ENCODE results near the gene OSCAR. TPM values are rescaled to one million over a fixed set of nuclear protein-coding genes. Genes with fewer than 3 reads are reported as not detected.
"Not testable (repeated sequence)": the region's sequence is repeated elsewhere in the genome, so short reads cannot be mapped to it uniquely, and the experiment has no call there.

OSCAR gene
- total RNA-seq, 1 donor from 2014 or later = not detected

GRCh38 chr19:54127688-54128440, 27.3 kb upstream of the OSCAR start:
- DNase-seq (ENCODE audit: extremely low read depth, low read depth, low spot score) = no peak

DNA sequence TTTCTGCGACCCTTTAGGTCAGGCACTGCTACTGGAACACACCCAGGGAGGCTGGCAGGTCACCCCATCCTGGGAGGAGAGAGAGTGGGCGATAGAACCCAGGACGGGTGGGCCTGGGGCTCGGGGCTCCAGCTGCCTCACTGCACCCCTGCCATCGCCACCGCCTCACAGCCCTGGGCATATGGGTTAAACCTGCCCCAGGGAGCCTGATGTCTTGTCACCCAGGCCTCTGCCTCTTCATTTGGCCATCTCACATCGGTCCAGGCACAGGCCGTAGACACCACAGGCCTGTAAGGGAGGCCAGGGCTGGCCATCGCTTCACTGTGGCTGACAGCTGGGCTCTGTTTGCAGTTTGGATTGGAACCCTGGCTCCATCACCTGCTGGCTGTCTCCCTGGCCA, 25.1 kb upstream of the OSCAR start:
- DNase-seq (ENCODE audit: extremely low read depth, low read depth, low spot score) = no peak

DNA sequence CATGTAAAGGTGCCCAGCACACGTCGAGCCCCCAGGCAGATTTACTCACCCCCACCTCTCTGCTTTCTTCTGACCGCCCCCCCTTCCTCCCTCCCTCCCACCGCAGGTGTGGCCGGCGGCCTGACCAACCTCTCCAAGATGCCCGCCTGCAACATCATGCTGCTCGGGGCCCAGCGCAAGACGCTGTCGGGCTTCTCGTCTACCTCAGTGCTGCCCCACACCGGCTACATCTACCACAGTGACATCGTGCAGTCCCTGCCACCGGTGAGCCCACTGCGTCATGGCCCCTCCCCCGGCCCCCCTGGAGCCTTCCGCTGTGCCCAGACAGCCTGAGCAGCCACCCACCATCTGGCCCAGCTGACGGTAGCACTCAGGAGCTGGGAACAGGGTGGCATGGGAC, 23.8 kb upstream of the OSCAR start:
- no peak for DNase-seq (ENCODE audit: extremely low read depth, low read depth, low spot score)

GRCh38 chr19:54123682-54124081, 23.1 kb upstream of the OSCAR start:
- no peak for DNase-seq (ENCODE audit: extremely low read depth, low read depth, low spot score)

DNA sequence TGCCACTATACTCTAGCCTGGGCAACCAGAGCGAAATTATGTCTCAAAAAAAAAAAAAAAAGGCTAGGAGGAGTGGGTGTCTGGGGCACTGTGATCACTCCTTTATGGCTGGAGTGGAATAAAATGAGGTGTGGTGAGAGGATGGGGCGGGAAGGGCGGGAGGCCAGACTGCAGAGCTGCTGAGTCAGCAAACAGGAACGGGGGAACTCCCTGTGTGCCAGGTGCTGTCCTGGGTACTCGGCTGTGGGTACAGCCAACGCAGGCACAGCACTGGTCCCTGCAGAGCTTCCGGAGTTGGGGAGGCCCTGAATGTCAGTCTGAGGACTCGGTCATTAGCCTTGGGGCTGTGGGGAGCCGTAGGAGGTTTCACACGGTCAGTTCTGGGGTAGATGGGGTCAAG, 20.7 kb upstream of the OSCAR start:
- DNase-seq (ENCODE audit: extremely low read depth, low read depth, low spot score) = no peak

DNA sequence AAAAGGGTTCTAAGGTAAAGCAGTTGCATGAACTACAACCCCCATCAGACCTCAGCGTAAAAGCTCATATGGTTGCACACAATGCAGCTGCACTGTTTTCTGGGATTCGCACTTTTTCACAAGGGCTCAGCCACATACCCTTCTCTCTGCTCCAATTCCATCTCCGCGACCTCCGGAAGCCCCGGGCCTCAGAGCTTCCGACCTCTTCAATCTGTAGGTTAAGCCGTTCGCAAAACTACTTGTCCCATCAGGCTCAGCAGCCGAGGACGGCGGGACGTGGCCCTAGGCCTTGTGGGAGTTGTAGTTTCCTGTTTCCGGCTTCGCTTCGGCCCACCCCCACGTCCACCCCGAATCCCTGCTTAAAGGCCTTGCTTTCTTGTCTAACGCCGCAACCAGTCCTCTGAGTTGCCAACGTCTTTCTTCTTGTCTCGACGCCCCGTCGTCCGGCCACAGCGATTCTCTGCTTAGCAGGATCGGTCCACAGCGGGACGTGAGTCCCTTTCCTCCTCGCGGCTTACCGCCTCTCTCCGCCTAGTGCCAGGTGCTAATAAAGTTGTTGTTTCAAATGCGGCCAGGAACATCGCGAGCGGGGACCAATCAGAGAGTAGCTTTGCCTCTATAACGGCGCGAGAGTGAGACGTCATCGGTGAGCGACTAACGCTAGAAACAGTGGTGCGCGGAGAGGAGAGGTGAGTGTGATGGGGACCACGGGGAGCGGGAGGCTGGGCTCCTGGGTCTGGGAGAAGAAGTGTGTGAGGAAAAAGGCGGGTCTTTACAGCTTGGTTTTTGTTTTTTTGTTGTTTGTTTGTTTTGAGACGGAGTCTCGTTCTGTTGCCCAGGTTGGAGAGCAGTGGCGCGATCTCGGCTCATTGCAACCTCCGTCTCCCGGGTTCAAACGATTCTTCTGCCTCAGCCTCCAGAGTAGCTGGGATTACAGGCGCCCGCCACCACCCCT, 14.8 kb upstream of the OSCAR start, which contains the start of the genes PRPF31 and TFPT:
Gene PRPF31 (plus strand): TSS at position 646 of the 955 bp plus-strand sequence. CDS start 2,525 bp downstream, outside the sequence.
Gene TFPT (minus strand): TSS at position 549 of the 955 bp plus-strand sequence. CDS start 388 bp downstream, at position 161.
- peak; percentile 94 for DNase-seq (ENCODE audit: extremely low read depth, low read depth, low spot score)

DNA sequence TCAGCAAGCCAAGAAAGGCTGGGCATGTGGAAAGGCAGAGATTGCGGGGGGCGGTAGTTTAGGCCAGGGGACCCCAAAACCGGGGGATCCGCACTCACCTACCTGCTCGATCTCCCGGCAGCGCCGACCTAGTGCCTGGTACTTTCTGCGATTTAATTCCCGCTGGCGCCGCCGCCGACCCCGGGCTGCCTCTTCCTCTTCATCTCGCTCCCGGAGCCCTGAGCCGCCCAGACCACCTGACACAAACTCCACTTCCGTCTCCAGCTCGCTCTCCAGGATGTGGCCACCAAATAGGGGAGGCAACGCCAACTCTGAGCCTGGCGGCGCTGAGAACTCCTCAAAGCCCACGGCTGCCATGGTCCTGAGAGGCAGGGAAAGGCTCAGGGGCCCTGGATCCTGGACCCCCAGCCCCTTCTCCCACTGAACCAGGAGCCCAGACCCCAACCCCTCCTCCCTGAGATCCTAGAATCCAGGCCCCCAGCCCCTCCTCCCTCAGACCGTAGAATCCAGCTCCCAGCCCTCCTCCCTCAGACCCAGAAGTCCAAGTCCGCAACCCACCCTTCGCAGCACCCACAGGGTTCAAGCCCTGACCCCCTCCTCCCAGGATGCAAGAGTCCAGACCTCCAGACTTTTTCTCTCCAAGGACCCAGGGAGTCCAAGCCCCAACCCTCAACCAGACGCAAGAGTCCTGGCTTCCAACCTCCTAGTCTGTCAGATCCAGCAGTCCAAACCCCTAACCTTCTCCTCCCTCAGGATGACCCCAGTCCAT, 13.9 kb upstream of the OSCAR start:
- DNase-seq (ENCODE audit: extremely low read depth, low read depth, low spot score) = no peak

- DNase-seq (ENCODE audit: extremely low read depth, low read depth, low spot score) = no peak
Observed at GRCh38 chr19:54109651-54110050, 9.0 kb upstream of the OSCAR start.

- DNase-seq (ENCODE audit: extremely low read depth, low read depth, low spot score) = no peak
Observed at GRCh38 chr19:54108496-54108895, 7.9 kb upstream of the OSCAR start.

DNA sequence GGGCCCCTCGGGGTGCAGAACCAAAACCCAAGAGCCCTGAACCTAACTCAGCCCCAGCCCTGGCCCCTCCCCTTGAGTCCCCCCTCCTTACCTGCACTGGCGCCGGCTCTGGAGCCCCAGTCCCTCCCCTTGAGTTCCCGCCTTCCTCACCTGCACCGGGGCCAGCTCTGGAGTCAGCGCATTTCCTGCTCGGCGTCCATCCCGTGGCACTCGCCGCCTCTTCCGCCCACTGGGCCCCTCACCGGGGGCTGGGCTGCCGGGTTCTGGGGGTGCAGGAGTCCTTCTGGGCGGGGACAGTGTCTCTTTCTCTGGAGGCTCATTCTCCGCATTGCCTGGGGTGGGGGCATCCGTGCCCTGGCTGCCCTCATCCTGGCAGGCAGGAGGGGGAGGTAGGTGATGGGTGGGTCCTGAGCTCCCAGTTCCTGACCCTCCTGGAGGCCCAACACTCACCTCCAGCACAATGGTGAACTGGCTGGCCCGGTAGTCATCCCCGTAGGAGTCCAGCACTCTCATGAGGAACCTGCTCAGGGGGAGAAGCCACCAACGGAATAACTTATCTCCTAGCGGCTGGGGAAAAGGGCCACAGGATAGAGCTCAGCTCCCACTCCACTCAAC, 7.4 kb upstream of the OSCAR start:
- DNase-seq (ENCODE audit: extremely low read depth, low read depth, low spot score) = no peak

GRCh38 chr19:54106716-54107115, 6.1 kb upstream of the OSCAR start:
- no peak for DNase-seq (ENCODE audit: extremely low read depth, low read depth, low spot score)

DNA sequence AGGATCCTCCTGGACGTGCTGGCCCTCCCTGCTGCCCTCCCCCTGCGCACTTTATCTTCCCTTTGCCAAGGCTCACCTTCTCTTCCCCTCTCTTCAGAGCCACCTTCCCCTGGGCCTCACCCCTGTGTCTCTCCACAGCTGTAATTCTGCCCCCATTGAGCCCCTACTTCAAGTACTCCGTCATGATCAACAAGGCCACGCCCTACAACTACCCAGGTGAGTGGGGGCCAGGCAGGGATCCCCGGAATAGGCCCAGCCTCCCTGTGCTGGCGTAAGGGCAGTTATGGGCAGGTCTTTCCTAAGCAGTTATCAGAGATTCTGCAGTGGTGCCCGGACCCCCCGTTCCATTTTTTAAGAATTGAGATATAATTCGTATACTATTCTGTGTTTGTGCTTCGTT, 5.2 kb upstream of the OSCAR start:
- DNase-seq (ENCODE audit: extremely low read depth, low read depth, low spot score) = no peak

GRCh38 chr19:54104998-54105715, 4.6 kb upstream of the OSCAR start:
- no peak for DNase-seq (ENCODE audit: extremely low read depth, low read depth, low spot score)

DNA sequence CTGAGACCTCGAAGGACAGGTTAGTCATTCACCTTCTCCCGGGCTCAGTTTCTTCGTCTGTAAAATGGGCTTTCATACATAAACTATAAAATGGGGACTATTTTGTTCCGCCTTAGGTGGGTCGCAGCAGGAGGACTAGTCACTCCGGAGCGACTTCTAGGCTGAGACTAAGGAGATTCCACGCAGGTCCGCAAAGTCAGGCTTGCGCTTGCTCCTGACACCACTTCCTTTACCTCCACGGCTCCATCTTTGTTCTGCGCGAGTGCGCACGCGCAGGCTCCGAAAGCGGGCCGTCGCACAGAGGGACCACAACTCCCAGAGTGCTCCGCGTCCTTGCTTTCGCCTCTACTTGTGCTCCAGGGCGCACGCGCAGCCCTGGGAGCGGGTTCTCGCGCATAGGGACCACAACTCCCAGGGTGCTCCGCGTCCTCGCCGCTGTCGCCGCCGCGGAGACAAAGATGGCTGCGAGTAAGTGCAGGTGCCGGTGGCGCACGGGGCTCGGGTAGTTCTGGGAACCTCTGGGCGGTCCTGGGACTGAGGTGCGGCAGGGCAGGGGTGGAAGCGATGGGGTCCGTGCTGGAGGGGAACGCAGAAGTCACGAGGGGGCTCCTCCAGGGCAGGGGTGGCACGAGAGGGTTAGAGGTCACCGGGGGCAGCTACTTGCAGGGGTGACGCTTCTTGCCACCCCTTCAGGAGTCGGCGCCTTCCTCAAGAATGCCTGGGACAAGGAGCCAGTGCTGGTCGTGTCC, 2.0 kb upstream of the OSCAR start, which contains the start of gene NDUFA3:
Gene NDUFA3 (plus strand): TSS at position 435 of the 749 bp plus-strand sequence. CDS start 24 bp downstream, at position 459.
- DNase-seq (ENCODE audit: extremely low read depth, low read depth, low spot score) = peak; percentile 90

GRCh38 chr19:54099903-54100255, 724 bp downstream of the OSCAR start:
- DNase-seq (ENCODE audit: extremely low read depth, low read depth, low spot score) = not testable (repeated sequence)

- no peak for DNase-seq (ENCODE audit: extremely low read depth, low read depth, low spot score)
Observed at GRCh38 chr19:54099190-54099902, 1.3 kb downstream of the OSCAR start.

- no peak for DNase-seq (ENCODE audit: extremely low read depth, low read depth, low spot score)
Observed at GRCh38 chr19:54096617-54097106, 3.9 kb downstream of the OSCAR start.
